Astrocyte (in vitro differentiated cells and primary cell): Measurements from ENCODE around the gene SENP1.

Experiments
- EZH2 ChIP-seq: IDR thresholded peaks from 2 replicates; pipeline ENCODE4 v1.6.1; 2012; ENCODE audit warnings: mild to moderate bottlenecking, low read length, inconsistent platforms; ENCODE audit not compliant: insufficient read depth
- TF ChIP-seq, protein P1 (sequence below): IDR thresholded peaks from 2 replicates; pipeline ENCODE4 v1.5.1; 2011; ENCODE audit warnings: low read depth, mild to moderate bottlenecking, inconsistent platforms, low read length, moderate library complexity; ENCODE audit not compliant: insufficient read depth

DNA sequence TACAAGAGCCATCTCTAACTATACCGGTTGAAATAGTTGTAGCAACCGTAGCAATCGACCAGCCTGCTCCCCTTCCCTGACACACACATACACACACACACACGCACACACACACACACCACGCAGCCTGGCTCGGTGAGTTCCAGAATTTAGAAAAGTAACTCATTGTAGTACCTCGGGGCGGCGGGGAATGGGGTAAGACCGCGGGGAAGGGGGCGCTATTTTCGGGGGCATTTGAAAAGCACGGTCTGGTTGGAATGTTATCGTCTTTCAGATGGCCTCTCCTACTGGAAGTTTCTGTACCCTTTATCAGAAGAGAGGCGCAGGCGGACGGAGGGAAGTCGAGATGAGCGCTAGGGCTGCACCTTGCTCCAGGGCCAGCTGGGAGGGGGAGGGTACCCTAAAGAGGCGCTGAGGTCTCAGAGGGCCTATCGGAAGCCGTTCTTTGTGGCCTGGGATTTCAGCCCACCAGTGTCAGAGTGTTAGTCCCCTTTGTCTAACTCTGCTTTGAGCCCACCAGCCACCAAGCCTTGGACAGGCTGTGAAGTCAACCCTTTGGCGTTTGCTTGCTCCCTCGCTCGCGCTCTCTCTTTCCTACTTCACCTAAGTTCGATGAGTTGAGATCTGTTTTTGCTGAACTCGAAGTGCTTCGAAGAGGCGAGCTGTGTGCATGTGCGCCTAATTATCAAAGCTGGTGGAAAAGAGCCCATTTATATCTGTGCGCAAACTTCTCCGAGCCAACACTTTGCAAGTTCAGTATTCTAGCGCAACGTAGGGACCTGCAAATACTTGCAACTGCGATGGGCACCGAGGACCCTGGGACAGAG lies 102.4 kb downstream of the SENP1 start:
- TF ChIP-seq EZH2 = no peak
- TF ChIP-seq, protein P1, sequence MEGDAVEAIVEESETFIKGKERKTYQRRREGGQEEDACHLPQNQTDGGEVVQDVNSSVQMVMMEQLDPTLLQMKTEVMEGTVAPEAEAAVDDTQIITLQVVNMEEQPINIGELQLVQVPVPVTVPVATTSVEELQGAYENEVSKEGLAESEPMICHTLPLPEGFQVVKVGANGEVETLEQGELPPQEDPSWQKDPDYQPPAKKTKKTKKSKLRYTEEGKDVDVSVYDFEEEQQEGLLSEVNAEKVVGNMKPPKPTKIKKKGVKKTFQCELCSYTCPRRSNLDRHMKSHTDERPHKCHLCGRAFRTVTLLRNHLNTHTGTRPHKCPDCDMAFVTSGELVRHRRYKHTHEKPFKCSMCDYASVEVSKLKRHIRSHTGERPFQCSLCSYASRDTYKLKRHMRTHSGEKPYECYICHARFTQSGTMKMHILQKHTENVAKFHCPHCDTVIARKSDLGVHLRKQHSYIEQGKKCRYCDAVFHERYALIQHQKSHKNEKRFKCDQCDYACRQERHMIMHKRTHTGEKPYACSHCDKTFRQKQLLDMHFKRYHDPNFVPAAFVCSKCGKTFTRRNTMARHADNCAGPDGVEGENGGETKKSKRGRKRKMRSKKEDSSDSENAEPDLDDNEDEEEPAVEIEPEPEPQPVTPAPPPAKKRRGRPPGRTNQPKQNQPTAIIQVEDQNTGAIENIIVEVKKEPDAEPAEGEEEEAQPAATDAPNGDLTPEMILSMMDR = no peak
